A549 (cell line): Measurements from ENCODE around the gene STAT5B.

Experiments
- MYC ChIP-seq: IDR thresholded peaks from 2 replicates; pipeline ENCODE4 v1.6.1; 2012; ENCODE audit warnings: mild to moderate bottlenecking, inconsistent platforms, low read length, improper control_type of control experiment, borderline replicate concordance
- POLR2A ChIP-seq: IDR thresholded peaks from 2 replicates; pipeline ENCODE4 v1.6.1; 2012; ENCODE audit warnings: mild to moderate bottlenecking, low read length
- TF ChIP-seq, protein P1 (sequence below): IDR thresholded peaks from 2 replicates; pipeline ENCODE4 v1.6.1; 2012
- TF ChIP-seq, protein P2 (sequence below): fragments of 450-650 bp; IDR thresholded peaks from 2 replicates; pipeline ENCODE4 v1.6.1; 2014; ENCODE audit warnings: antibody characterized with exemption

DNA sequence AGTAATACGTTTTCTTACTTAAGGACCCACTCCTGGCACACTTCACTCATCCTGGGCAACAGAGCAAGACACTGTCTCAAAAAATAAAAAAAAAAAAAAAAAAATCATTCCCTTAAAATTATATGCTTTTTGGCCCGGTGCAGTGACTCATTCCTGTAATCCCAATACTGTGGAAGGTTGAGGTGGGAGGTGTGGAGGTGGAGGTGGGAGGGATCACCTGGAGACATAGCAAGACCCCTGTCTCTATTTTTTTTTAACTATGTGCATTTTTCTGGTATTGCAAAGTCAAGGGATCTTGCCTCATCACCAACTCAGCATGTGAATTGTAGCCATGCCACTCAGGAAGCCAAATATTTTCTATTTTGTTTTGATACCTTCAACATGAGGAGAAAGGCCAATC is 9.7 kb downstream of the STAT5B start:
- TF ChIP-seq, protein P1, sequence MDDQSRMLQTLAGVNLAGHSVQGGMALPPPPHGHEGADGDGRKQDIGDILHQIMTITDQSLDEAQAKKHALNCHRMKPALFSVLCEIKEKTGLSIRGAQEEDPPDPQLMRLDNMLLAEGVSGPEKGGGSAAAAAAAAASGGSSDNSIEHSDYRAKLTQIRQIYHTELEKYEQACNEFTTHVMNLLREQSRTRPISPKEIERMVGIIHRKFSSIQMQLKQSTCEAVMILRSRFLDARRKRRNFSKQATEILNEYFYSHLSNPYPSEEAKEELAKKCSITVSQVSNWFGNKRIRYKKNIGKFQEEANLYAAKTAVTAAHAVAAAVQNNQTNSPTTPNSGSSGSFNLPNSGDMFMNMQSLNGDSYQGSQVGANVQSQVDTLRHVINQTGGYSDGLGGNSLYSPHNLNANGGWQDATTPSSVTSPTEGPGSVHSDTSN: no peak
- TF ChIP-seq POLR2A (no peak), MYC (no peak)
- TF ChIP-seq, protein P2, sequence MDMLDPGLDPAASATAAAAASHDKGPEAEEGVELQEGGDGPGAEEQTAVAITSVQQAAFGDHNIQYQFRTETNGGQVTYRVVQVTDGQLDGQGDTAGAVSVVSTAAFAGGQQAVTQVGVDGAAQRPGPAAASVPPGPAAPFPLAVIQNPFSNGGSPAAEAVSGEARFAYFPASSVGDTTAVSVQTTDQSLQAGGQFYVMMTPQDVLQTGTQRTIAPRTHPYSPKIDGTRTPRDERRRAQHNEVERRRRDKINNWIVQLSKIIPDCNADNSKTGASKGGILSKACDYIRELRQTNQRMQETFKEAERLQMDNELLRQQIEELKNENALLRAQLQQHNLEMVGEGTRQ: no peak
